Stimulated activated CD8-positive, alpha-beta memory T cell treated with anti-CD3 and anti-CD28 coated beads, Interleukin-4, amount 100 ng/mL, for 4 hours (primary cell): ENCODE measurements around the gene MACF1.

ENCODE experiments used
- DNase-seq, 2 donors: peaks; one replicate each; pipeline ENCODE4 v3.0.0-alpha.2; 2020; ENCODE audit warnings: low read depth in 2 of 2, low spot score in 1 of 2

Gene MACF1

GRCh38 chr1:39348278-39348677 lies 143.8 kb downstream of the MACF1 start:
- DNase-seq, result no peak

GRCh38 chr1:39352881-39353280 lies 148.4 kb downstream of the MACF1 start:
- DNase-seq, result no peak

- no peak for DNase-seq
These were observed 150.1 kb downstream of the MACF1 start for GRCh38 chr1:39354572-39354971.

GRCh38 chr1:39358491-39358890 lies 154.0 kb downstream of the MACF1 start:
- DNase-seq, result no peak

GRCh38 chr1:39359028-39359570 lies 154.6 kb downstream of the MACF1 start:
- DNase-seq, result no peak

- no peak for DNase-seq
These were observed 156.2 kb downstream of the MACF1 start for GRCh38 chr1:39360731-39361130.

- no peak for DNase-seq
These were observed 157.0 kb downstream of the MACF1 start for GRCh38 chr1:39361446-39361845.

- DNase-seq, result no peak
These were observed 158.8 kb downstream of the MACF1 start for GRCh38 chr1:39363267-39363666.

GRCh38 chr1:39368045-39368444 lies 163.6 kb downstream of the MACF1 start:
- DNase-seq, result no peak

- no peak for DNase-seq
These were observed 165.1 kb downstream of the MACF1 start for GRCh38 chr1:39369565-39369964.

GRCh38 chr1:39370602-39371001 lies 166.1 kb downstream of the MACF1 start:
- no peak for DNase-seq

- DNase-seq, result no peak
These were observed 167.6 kb downstream of the MACF1 start for GRCh38 chr1:39372105-39372504.

GRCh38 chr1:39376656-39377055 lies 172.2 kb downstream of the MACF1 start:
- no peak for DNase-seq

- DNase-seq, result no peak
These were observed 173.9 kb downstream of the MACF1 start for GRCh38 chr1:39378377-39378776.

- DNase-seq, result no peak
These were observed 174.7 kb downstream of the MACF1 start for GRCh38 chr1:39379187-39379586.

- no peak for DNase-seq
These were observed 175.5 kb downstream of the MACF1 start for GRCh38 chr1:39380036-39380435.

GRCh38 chr1:39381839-39382238 lies 177.3 kb downstream of the MACF1 start:
- DNase-seq, result no peak

- DNase-seq, result no peak
These were observed 179.8 kb downstream of the MACF1 start for GRCh38 chr1:39384305-39384704.

- DNase-seq, result no peak
These were observed 180.8 kb downstream of the MACF1 start for GRCh38 chr1:39385067-39385988.

- DNase-seq, result no peak
These were observed 182.5 kb downstream of the MACF1 start for GRCh38 chr1:39386997-39387396.

- DNase-seq, result no peak
These were observed 183.0 kb downstream of the MACF1 start for GRCh38 chr1:39387452-39387851.
